GM12878 (cell line): ENCODE measurements around the gene SKOR2. TPM values are rescaled to one million over a fixed set of nuclear protein-coding genes. Genes with fewer than 3 reads are reported as not detected.
A peak's percentile ranks its signal among the peaks of the same experiment; 100 is the strongest.

ENCODE experiments used
- ATAC-seq: fragments of 200-7000 bp; cut with Tn5 transposase; 3 replicates; pipeline ENCODE4 v1.9.1; 2020; ENCODE audit warnings: mild to moderate bottlenecking, moderate library complexity
- BruUV-seq: library from RNA; stranded (reverse); fragments of 400-500 nt; replicated peaks from 2 replicates; lab custom pipeline; 2021; lab: Mats Ljungman, UMichigan
- CTCF ChIA-PET: fragments of 300-600 bp; sonication (Branson Sonifier 250); formaldehyde crosslinking; extraction: SDS; loops from one replicate; lab custom pipeline; 2021; ENCODE audit warnings: inconsistent platforms; lab: Yijun Ruan, JAX
- POLR2A ChIA-PET: fragments of 350-600 bp; formaldehyde crosslinking; extraction: SDS; loops from one replicate; lab custom pipeline; 2021; ENCODE audit warnings: inconsistent platforms; lab: Charles Lee
- RAD21 ChIA-PET: fragments of 300-600 bp; sonication (Branson Sonifier 250); formaldehyde crosslinking; loops from one replicate; lab custom pipeline; 2023; ENCODE audit warnings: antibody characterized with exemption; ENCODE audit not compliant: unreplicated experiment; lab: Charles Lee
- SMC1A ChIA-PET: fragments of 300-600 bp; sonication (Branson Sonifier 250); formaldehyde crosslinking; loops from one replicate; lab custom pipeline; 2023; ENCODE audit not compliant: unreplicated experiment, uncharacterized antibody; lab: Charles Lee
- DNase-seq: peaks from one replicate; pipeline ENCODE4 v3.0.0-alpha.2; 2011; ENCODE audit warnings: low read depth, low spot score
- FAIRE-seq: peaks from 3 replicates; lab custom pipeline; 2011; peaks lifted over from hg19 to GRCh38; lab: Jason Lieb, UNC
- H2AFZ ChIP-seq: 2 replicates; pipeline ENCODE4 v1.6.0; 2011; ENCODE audit warnings: low read depth, low read length, control low read depth; ENCODE audit not compliant: control insufficient read depth
- H3K27ac ChIP-seq: 2 replicates; pipeline ENCODE4 v1.5.1; 2011; ENCODE audit warnings: control low read depth; ENCODE audit not compliant: control insufficient read depth, insufficient read depth
- H3K27me3 ChIP-seq, 2 experiments: replicated peaks in 1 of 2; 2 replicates each; pipeline versions ENCODE4 v1.6.0 to v1.6.1; 2011; ENCODE audit warnings: low read length in 1 of 2; ENCODE audit not compliant: control insufficient read depth in 2 of 2, insufficient read depth in 2 of 2
- H3K36me3 ChIP-seq, 2 experiments: 2 replicates each; pipeline ENCODE4 v1.5.1; 2011; ENCODE audit warnings: low read length in 1 of 2; ENCODE audit not compliant: control insufficient read depth in 2 of 2, insufficient read depth in 2 of 2
- H3K4me1 ChIP-seq: 2 replicates; pipeline ENCODE4 v1.6.1; 2011; ENCODE audit warnings: mild to moderate bottlenecking, low read length, moderate library complexity, mixed read lengths; ENCODE audit not compliant: control insufficient read depth, insufficient read depth
- H3K4me2 ChIP-seq: 2 replicates; pipeline ENCODE4 v1.6.0; 2011; ENCODE audit warnings: control low read depth; ENCODE audit not compliant: control insufficient read depth, insufficient read depth
- H3K4me3 ChIP-seq: fragments of 200-600 bp; sonication (generic); 2 replicates; pipeline ENCODE4 v1.5.1; 2016
- H3K79me2 ChIP-seq: 2 replicates; pipeline ENCODE4 v1.6.0; 2011; ENCODE audit warnings: low read length; ENCODE audit not compliant: control insufficient read depth, insufficient read depth
- H3K9ac ChIP-seq: 2 replicates; pipeline ENCODE4 v1.8.0; 2011; ENCODE audit warnings: low read length, control low read depth, mixed read lengths; ENCODE audit not compliant: control insufficient read depth, insufficient read depth
- H3K9me3 ChIP-seq: replicated peaks from 3 replicates; pipeline ENCODE4 v1.5.1; 2011; ENCODE audit warnings: mild to moderate bottlenecking, low read length; ENCODE audit not compliant: control insufficient read depth, insufficient read depth
- H4K20me1 ChIP-seq: 2 replicates; pipeline ENCODE4 v1.6.0; 2011; ENCODE audit not compliant: control insufficient read depth, insufficient read depth
- CEBPB ChIP-seq, 2 experiments: fragments of 150-350 bp in 1 of 2; IDR thresholded peaks; 2 replicates each; pipeline ENCODE4 v1.6.1; 2012 to 2014; ENCODE audit warnings: low read depth in 2 of 2, low read length in 2 of 2, borderline replicate concordance in 1 of 2, inconsistent platforms in 1 of 2
- CHD1 ChIP-seq: IDR thresholded peaks from 2 replicates; pipeline ENCODE4 v1.6.1; 2012; ENCODE audit warnings: low read depth, low read length, improper control_type of control experiment
- CHD4 ChIP-seq: fragments of 200-600 bp; sonication (generic); IDR thresholded peaks from 2 replicates; pipeline ENCODE4 v1.6.1; 2016; ENCODE audit warnings: mild to moderate bottlenecking
- CREB1 ChIP-seq: IDR thresholded peaks from 2 replicates; pipeline ENCODE4 v1.6.1; 2012; ENCODE audit warnings: low read depth, mild to moderate bottlenecking, inconsistent platforms
- ETV6 ChIP-seq, 2 experiments: fragments of 450-650 bp in 1 of 2; IDR thresholded peaks in 1 of 2; conservative IDR thresholded peaks in 1 of 2; 2 replicates each; pipeline ENCODE4 v1.6.1; 2014; ENCODE audit warnings: antibody characterized with exemption in 1 of 2, borderline replicate concordance in 1 of 2, low read depth in 1 of 2, mild to moderate bottlenecking in 1 of 2, moderate library complexity in 1 of 2
- JUNB ChIP-seq: IDR thresholded peaks from 2 replicates; pipeline ENCODE4 v1.6.1; 2016; ENCODE audit warnings: antibody characterized with exemption, mild to moderate bottlenecking
- JUND ChIP-seq: IDR thresholded peaks from 2 replicates; pipeline ENCODE4 v1.6.1; 2012; ENCODE audit warnings: low read depth, mild to moderate bottlenecking, low read length, improper control_type of control experiment, moderate library complexity
- NFIC ChIP-seq: IDR thresholded peaks from 2 replicates; pipeline ENCODE4 v1.6.1; 2012; ENCODE audit warnings: low read depth, mild to moderate bottlenecking, inconsistent platforms, low read length, moderate library complexity
- POLR2AphosphoS2 ChIP-seq: IDR thresholded peaks from 2 replicates; pipeline ENCODE4 v1.6.1; 2011; ENCODE audit warnings: low read depth, mild to moderate bottlenecking, low read length, improper control_type of control experiment, moderate library complexity
- RELB ChIP-seq: fragments of 450-650 bp; IDR thresholded peaks from 2 replicates; pipeline ENCODE4 v1.6.1; 2017; ENCODE audit warnings: low read depth, mild to moderate bottlenecking, moderate library complexity
- RFX5 ChIP-seq: IDR thresholded peaks from 2 replicates; pipeline ENCODE4 v1.6.1; 2011; ENCODE audit warnings: low read depth, low read length, improper control_type of control experiment
- SP1 ChIP-seq: IDR thresholded peaks from one replicate; pipeline ENCODE4 v1.6.1; 2011; ENCODE audit warnings: low read depth, low read length
- SUPT20H ChIP-seq: IDR thresholded peaks from 2 replicates; pipeline ENCODE4 v1.6.1; 2011; ENCODE audit warnings: low read depth, mild to moderate bottlenecking, low read length, moderate library complexity, borderline replicate concordance; ENCODE audit not compliant: control insufficient read depth
- SUZ12 ChIP-seq: fragments of 200-600 bp; sonication (generic); IDR thresholded peaks from one replicate; pipeline ENCODE4 v1.6.1; 2018; ENCODE audit warnings: antibody characterized with exemption, mild to moderate bottlenecking; ENCODE audit not compliant: unreplicated experiment
- TCF12 ChIP-seq: IDR thresholded peaks from 2 replicates; pipeline ENCODE4 v1.6.1; 2011; ENCODE audit warnings: low read depth, mild to moderate bottlenecking, low read length
- ZNF384 ChIP-seq: IDR thresholded peaks from 2 replicates; pipeline ENCODE4 v1.6.1; 2012; ENCODE audit warnings: low read depth, mild to moderate bottlenecking, low read length, improper control_type of control experiment, borderline replicate concordance
- WGBS: methylation state at CpG from one replicate; pipeline ENCODE4 v1.1.6; 2016; ENCODE audit warnings: low lambda C conversion rate; ENCODE audit not compliant: insufficient replicate concordance, insufficient coverage; ENCODE audit errors: missing lambda C conversion rate; 5-methylcytosine and 5-hydroxymethylcytosine counted together
- in situ Hi-C: fragments of 300-500 bp; cut with MboI; formaldehyde crosslinking; loops from 9 replicates; pipeline ENCODE4 v1.14.3; 2018; ENCODE audit warnings: mixed read lengths
- intact Hi-C: fragments of 100-400 bp; cut with micrococcal nuclease; formaldehyde crosslinking; loops from one replicate; pipeline ENCODE4 v1.14.2; 2022; ENCODE audit not compliant: unreplicated experiment
- polyA plus RNA-seq, 11 experiments: library from polyadenylated mRNA; depleted of rRNA in 4 of 11; unstranded in 6 of 11; stranded (reverse) in 5 of 11; fragments of >200 nt; fragmentation: Nextera tagmentation in 4 of 11; fragmentation: Illumina TruSeq in 1 of 11; extraction: Ambion mirVana in 4 of 11; extraction: Trizol in 1 of 11; gene quantifications; 1 replicate in 1 of 11; 2 replicates in 10 of 11; pipeline versions ENCODE4 v1.2.1 to v1.2.3, GENCODE V29; 2011 to 2016; ENCODE audit warnings: inconsistent platforms in 2 of 11, missing spikeins in 2 of 11, low read depth in 1 of 11
- total RNA-seq, 4 experiments: library from RNA; depleted of rRNA in 3 of 4; stranded (reverse); fragments of >200 nt in 3 of 4; fragmentation: Illumina TruSeq in 1 of 4; extraction: Trizol in 1 of 4; gene quantifications; 2 replicates each; pipeline versions ENCODE4 v1.2.1 to v1.2.3, GENCODE V29; 2013 to 2021
- TF ChIP-seq, protein P1 (sequence below): IDR thresholded peaks from 2 replicates; pipeline ENCODE4 v1.6.1; 2011; ENCODE audit warnings: low read depth, low read length, improper control_type of control experiment, borderline replicate concordance

The SKOR2 gene
- total and polyA plus RNA-seq, 10 of the 15 experiments (the other 5 are each of a cell fraction or from before 2014, with no cell fraction given): not detected

DNA sequence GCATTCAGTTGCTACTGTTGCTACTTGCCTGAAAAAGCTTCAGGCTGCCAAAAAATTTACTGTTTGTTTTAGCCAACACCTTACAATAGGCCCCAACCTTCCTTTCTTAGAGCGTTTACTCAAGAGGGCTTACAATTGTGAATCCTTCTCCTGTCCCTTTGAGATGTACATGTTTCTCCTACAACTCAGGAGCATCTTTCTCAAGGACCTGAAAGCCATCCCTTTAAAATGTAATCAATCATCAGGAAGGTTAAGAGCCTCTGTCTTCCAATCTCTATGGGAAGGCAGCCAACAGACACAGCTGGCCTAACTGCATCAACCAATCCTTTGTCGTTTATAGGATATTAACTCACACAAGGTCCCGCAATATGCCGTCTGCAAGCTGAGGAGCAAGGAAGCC is 71.9 kb downstream of the SKOR2 start (continued):
- TF ChIP-seq ZNF384: no peak

DNA sequence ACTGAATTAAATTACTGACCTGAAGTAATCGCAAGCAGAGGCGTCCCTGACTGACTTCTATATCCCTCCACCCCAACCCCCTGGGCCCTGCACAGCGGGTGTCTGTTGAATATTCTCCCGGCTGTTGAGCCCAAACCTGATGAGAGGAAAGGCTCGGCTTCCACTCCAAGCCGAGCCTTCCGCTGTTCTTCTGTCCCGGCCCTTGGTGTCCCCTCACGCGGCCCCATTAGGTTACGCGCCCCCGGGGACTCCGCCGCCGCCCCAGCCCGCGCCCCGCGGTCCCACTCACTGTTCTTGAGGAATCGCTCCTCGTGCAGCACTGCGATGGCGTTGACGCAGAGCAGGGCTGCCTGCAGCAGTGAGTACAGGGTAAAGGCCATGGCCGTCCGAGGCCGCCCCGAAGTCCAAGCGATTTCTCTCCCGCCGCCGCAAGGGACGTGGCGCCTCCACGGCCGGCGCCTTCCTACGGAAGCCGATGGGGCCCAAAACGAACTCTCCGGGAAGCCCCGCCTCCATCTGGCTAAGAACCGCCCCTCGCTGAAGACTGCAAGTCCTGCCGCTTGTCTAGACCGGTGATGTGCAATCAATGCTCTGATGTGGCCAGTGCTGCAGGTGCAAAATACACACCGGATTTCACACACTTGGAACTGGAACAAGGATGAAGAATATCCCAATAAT is 75.4 kb downstream of the SKOR2 start, which contains the start of gene IER3IP1:
Gene IER3IP1 (minus strand): TSS at position 467 of the 678 bp plus-strand sequence. CDS start 87 bp downstream, at position 380.
- Histone ChIP-seq H3K79me2 (peaks cover 36% of the 10 kb centered on the region), H3K4me2 (peak within 1 kb of the TSS; percentile 51), H3K9me3 (no peaks in the 10 kb centered on the region), H3K9ac (peak within 1 kb of the TSS; percentile 90), H3K27ac (peak within 1 kb of the TSS; percentile 45), H3K36me3 (no peaks in the 10 kb centered on the region), H2AFZ (peak within 1 kb of the TSS; percentile 60), H3K27me3 (no peaks in the 10 kb centered on the region), H4K20me1 (no peaks in the 10 kb centered on the region), H3K4me1 (peaks cover 9% of the 10 kb centered on the region; the same call in 1 of the 2 replicates), H3K4me3 (peak within 1 kb of the TSS; percentile 93)
- DNase-seq (peak; percentile 27), ATAC-seq (peak; percentile 94), FAIRE-seq (peak; percentile 77)
- intact Hi-C loops (no loop called here), in situ Hi-C loops (no loop called here)
- CTCF ChIA-PET: no interaction called here
- under 1% methylated on average over 48 of the region's 48 CpGs for WGBS
- BruUV-seq: no TSS peak
- POLR2A ChIA-PET: no interaction called here
- RAD21 ChIA-PET: no interaction called here
- SMC1A ChIA-PET: no interaction called here
- no peak for TF ChIP-seq SUZ12
- TF ChIP-seq, protein P1, sequence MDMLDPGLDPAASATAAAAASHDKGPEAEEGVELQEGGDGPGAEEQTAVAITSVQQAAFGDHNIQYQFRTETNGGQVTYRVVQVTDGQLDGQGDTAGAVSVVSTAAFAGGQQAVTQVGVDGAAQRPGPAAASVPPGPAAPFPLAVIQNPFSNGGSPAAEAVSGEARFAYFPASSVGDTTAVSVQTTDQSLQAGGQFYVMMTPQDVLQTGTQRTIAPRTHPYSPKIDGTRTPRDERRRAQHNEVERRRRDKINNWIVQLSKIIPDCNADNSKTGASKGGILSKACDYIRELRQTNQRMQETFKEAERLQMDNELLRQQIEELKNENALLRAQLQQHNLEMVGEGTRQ: no peak
- TF ChIP-seq RFX5: no peak
- TF ChIP-seq POLR2AphosphoS2: no peak
- no peak for TF ChIP-seq JUNB
- TF ChIP-seq CHD4: no peak
- TF ChIP-seq SUPT20H: no peak
- TF ChIP-seq CEBPB (IDR thresholded peaks at IDR 0.05; ENCODE audit: borderline replicate concordance in 1 of 2, low read depth in 2 of 2, low read length in 2 of 2): no peak
- no peak for TF ChIP-seq CHD1
- TF ChIP-seq RELB: peak; percentile 57; the same call in 1 of the 2 replicates
- no peak for TF ChIP-seq JUND
- 0 out of 2 replicates have a peak, but pooled peaks have one; percentile 29 for TF ChIP-seq CREB1
- TF ChIP-seq NFIC: no peak
- no peak for TF ChIP-seq SP1
- TF ChIP-seq TCF12: no peak
- no peak for TF ChIP-seq ETV6 (conservative IDR thresholded peaks at IDR 0.05 in 1 of 2, IDR thresholded peaks at IDR 0.05 in 1 of 2; ENCODE audit: borderline replicate concordance in 1 of 2, low read depth in 1 of 2)
